HG03469 (cell line): ENCODE results near the gene TRIO.
"Not testable (repeated sequence)": the region's sequence is repeated elsewhere in the genome, so short reads cannot be mapped to it uniquely, and the experiment has no call there.

Experiments
- ATAC-seq: cut with Tn5 transposase; IDR thresholded peaks from one replicate; pipeline ENCODE4 v1.9.1; 2021; ENCODE audit warnings: mild to moderate bottlenecking, moderate library complexity, moderate number of reproducible peaks; ENCODE audit not compliant: unreplicated experiment

The TRIO gene

DNA sequence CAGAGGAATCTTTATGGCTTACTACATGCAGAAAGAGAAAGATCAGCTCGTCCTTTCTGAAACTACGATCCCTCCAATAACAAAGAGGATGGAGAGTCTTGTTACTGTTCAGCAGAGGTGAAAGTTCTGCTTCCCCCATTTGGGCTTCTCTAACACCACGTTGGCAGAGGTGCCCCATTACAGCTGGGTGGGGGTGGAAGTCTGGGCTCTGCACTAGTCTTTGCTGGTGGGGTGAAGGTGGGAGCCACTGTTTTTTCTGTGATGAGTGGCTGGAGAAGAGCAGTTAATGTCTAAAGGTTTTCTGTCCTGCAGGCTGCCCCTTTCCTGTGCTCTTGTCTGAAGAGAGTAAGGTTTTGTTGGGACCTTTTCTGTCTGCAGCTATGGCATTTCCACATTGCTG, 373.8 kb downstream of the TRIO start:
- no peak for ATAC-seq

DNA sequence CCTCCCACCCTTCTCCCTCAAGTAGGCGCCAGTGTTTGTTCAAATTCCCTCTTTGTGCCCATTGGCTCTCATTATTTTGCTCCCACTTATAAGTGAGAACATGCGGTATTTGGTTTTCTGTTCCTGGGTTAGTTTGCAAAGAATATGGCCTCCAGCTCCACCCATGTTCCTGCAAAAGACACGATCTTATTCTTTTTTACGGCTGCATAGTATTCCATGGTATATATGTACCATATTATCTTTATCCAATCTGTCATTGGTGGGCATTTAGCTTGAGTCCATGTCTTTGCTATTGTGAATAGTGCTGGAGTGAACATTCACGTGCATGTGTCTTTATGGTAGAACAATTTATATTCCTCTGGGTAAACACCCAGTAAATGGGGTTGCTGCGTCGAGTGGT, 375.5 kb downstream of the TRIO start:
- no peak for ATAC-seq

DNA sequence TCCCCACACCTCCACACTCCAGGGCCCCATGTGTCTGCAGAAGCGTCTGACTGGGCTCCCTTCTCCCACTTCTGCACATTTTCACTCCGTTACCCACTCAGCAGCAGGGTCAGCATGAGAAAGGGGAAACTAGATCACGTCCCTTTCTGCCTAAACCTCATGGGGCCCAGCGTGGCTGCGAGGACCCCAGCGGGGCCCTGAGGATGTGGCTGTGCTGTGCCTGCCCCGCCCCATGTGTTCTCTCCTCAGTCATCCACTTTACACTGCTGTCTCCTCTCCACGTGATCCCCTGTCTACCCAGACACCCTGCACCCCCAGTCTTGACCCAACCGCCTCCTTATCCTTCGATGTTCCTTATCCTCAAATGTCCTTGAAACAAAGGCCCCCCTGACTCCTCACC, 378.6 kb downstream of the TRIO start:
- ATAC-seq, result no peak

DNA sequence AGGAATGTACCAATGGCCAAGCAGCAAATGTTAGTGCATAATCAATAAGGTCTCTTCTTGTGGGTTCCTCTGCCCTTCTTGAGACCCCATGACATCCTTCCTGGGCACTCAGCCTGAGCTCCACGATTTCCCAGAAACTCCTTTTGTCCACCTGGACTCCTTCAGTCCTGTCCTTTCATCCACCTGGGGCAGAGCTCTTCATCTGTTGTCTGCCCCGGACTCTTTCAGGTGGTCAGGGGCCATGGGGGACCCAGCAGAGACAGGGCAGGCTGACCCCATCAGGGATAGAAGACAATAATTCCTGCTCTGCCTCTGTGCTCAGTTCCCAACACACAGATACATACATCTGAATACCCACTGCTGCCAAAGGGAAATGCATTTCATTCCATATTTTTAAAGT, 379.6 kb downstream of the TRIO start:
- ATAC-seq, result no peak

DNA sequence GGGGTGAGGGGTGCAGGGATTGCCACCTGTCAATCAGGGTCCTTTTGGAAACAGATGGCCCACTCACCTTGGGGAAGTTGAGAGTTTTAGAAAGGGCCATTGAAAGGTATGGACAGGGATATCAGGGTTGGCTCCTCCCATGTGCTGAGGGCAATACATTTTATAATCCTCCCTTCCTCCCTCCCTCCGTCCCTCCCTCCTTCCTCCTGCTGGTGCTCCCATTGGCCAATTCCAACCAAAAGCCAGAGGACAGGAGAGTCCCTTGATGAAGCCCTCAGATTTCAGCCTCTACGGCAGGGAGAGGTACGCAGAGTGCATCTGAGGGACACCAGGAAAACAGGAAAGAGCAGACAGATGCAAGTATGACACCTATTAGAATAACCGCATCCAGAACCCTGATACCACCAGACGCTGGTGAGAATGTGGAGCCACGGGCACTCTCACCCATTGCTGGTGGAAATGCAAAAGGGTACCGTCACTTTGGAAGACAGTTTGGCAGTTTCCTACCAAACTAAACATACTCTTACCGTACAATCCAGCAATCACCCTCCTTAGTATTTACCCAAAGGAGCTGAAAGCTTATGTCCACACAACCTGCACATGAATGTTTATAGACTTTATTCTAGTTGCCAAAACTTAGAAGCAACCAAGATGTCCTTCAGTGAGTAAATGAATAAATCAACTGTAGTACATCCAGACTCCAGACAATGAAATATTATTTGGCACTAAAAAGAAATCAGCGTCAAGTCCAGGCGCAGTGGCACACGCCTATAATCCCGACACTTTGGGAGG, 380.3 kb downstream of the TRIO start:
- no peak for ATAC-seq

DNA sequence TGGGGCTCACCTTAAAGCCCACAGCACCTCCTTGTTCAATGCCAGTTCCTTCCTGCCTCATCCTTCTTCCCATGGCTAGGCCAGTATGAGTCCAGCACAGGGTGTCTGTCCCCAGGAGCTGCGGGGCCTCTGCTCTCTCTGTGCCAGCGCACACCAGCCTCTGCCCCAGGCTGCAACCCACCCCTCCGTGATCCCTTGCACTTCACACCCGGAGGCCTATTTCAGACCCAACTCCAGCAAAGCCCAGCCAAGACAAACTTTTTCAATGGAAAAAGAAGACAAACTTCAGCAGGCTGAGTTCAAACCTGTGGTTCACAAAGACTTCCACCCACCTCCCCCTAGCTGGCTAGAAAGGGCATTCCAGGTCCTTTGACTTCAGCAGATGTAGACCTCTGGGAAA, 382.3 kb downstream of the TRIO start:
- ATAC-seq, result no peak

DNA sequence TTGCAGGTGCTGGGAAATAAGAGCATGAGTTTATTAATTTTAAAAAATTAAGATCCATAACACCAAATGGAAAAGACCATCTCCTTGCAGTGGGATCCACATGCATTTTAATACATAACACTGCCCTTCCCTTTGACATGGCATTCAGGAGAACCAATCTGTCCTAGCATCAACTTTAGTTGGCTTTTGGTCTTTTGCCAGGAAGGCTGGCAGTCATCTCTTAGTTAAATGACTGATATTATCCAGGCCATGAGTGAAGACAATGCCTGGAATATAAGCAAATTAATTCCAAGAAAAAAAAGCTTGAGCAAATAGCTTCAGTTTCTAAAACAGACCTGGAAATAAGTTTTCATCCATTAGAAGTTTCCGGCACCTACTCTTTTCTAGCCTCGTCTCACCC, 383.4 kb downstream of the TRIO start:
- ATAC-seq, result no peak

DNA sequence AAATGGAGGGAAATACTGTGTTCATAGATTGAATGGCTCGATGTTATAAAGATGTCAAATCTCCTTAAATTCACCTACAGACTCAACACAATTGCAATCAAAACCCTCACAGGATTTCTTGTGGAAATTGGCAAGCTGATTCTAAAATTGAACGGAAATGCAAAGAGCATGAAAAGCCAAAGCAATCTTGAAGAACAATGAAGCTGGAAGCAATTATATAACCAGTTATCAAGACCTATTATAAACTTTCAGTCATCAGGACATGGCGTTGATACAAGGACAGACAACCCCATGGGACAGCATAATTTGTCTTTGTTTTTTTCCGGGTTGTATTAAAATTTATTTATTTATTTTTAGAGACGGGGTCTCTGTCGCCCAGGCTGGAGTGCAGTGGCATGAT, 385.0 kb downstream of the TRIO start:
- no peak for ATAC-seq

DNA sequence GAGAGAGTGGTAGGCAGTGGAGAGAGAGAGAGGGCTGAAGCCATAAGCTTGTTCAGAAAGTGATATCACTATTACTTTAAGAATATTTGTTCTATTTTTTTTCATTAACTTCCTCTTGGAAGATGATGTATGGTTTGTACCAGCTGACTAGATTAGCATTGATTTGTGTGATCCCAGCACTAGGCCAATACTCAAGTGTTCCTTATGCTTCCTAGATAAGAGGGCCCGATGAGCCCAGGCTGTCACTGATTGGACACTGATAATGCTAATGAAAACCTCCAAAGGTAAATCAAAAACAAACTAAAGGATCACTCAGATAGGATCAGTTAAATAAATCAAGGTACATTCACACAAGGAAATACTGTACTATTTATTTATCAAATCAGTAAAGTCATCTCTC, 385.8 kb downstream of the TRIO start:
- ATAC-seq, result no peak

DNA sequence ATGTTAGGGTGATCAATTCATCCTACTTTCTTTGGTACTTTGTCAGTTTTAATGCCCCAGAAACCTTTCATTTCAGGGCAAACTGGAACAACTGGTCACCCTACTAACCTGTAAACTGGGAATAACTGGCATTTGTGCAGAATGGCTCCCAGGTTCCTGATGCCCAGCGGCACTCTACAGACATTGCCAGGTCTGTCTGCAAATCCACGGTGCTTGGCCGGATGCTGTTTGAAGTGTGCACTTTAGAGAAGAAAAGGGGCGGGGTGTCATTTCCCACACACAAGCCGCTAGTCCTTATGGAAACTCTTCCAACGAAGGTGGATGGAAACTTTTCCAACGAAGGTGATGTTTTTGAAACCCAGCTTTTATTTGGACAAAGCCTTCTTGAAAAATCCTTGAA, 388.5 kb downstream of the TRIO start:
- ATAC-seq, result no peak

DNA sequence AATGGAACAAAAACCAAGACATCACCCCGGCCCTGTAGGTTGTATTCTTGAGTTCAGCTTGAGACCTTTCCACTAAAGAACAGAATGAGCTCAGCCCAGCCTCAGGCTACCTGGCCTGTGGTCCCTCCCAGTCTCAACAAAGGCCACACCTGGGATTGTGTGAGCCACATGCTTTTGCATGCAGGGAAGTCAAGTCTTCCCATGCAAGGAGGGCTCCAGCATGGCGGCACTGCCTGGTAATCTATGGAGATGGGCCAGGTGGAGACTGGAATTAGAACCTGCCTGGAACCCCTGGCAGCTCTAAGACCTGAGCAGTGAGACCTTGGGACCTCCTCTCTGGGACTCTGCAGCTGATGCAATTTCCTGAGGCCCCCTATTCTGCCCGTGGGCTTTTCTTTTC, 389.0 kb downstream of the TRIO start:
- no peak for ATAC-seq

DNA sequence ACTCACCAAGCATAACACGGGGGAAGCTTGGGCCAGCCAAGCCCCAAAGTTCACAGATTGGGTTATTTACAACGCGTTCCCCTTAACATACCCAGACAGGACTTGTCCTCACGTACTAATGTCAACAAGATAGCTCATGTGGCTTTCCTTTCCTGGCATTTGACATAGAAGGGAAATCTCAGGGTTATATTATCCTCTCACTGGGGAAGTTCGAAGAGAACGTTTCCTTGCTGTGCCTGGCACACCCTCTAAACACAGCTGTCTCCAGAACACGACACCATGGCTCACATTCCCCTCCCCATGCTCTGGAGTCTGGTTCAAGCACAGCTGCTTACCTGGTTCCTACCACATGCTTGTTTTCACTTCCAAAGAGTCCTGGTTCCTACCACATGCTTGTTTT, 391.6 kb downstream of the TRIO start:
- no peak for ATAC-seq

DNA sequence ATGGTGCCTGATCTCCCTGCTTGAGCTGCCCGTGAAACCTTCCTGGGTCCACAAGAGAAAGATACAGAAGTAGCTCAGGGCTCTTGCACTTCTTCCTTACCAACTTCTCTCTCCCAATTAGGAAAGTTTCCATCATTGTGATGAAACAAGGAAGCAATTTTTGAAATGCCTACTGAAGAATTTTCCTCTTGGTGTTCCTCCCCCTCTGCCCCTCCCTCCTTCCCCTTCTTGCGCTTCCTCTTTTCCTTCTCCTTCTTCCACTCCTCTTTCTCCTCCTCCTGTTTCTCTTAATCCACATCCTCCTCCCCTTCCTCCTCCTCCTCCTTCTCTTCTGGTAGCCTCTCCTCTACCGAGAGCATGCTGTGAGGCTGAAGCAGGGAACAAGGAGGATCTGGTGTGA, 402.2 kb downstream of the TRIO start:
- no peak for ATAC-seq

DNA sequence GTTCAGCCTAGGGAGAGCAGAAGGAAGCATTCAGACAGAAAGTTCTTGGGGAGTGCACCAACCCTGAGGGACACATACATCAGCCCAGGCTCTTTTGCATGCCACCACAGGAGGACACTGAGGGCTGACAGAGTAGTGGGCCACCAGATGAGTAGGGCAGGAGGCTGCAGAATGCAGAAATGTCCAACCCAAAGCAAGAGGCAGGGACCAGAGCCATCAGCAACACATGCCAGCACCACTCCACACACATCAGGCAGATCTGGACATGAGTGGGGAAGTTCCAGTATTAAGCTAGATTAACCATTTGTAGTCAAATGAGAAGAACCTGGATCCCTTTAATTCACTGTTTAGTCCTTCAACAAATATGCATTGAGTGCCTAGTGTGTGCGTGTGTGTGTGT, 402.7 kb downstream of the TRIO start:
- ATAC-seq, result no peak

DNA sequence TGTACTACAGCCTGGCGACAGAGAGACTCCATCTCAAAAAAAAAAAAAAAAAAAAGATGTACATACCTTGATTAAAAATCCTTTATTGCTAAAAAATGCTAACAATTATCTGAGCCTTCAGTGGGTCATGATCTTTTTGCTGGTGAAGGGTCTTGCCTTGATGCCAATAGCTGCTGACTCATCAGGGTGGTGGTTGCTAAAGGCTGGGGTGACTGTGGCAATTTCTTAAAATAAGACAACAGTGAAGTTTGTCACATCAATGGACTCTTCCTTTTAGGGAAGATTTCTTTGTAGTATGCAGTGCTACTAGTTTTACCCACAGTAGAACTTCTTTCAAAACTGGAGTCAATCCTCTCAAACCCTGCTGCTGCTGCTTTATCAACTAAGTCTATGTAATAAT, 404.5 kb downstream of the TRIO start:
- no peak for ATAC-seq

DNA sequence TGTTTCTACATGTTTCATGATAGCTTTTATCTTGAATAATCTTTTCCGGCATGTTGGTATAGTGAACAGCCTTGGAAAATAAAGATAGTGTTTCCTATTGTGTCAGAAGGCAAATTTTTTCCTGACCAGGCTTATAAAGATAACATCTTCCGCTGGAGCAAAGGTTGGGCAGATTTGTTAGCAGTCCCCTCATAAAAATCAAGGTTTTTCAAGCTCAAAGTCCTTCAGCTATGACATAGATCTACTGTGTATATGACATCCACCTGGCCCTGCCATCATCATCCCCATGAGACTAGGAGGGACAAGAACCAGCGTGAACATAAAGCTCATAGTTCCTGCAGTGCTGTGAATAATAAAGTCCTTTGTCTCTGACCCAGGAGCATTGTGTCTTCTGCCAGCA, 408.1 kb downstream of the TRIO start:
- no peak for ATAC-seq

DNA sequence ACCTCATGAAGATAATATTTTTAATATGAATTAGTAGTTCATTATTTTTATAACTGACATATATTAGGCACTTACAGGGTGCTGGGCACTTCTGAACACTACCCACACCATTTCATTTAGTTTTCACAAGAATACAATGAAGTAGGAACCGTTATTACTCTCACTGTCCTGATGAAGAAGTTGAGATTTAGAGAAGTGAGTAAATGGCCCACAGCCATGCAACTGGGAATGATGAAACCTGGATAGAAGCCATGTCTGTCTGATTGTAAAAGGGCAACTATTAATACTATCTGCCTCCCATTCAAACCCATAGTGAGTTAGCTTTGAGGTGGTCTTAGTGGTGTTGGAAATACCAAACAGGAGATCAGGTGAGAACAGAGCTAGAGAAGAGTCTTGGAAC, 408.9 kb downstream of the TRIO start:
- ATAC-seq, result no peak

DNA sequence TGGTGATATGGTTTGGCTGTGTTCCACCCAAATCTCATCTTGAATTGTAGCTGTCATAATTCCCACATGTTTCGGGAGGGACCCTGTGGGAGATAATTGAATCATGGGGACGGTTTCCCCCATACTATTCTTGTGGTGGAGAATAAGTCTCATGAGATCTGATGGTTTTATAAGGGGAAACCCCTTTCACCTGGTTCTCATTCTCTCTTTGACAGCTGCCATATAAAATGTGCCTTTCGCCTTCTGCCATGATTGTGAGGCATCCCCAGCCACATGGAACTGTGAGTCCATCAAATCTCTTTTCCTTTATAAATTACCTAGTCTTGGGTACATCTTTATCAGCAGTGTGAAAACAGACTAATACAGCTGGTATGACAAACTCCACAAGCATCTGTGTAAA, 411.1 kb downstream of the TRIO start:
- ATAC-seq, result not testable (repeated sequence)

DNA sequence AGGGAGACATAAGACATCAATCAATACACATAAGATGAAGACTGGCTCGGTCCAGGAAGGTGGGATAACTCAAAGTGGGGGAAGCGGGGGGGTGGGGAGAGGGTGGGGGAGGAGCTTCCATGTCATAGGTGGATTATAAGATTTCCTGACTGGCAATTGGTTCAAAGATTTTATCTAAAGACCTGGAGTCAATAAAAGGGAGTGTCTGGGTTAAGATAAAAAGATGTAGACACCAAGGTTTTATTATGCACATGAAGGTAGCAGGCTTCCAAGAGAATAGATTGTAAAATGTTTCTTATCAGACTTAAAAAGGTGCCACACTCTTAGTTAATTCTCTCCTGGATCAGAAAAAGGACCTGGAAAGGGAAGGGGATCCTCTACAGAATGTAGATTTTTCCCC, 412.9 kb downstream of the TRIO start:
- no peak for ATAC-seq

DNA sequence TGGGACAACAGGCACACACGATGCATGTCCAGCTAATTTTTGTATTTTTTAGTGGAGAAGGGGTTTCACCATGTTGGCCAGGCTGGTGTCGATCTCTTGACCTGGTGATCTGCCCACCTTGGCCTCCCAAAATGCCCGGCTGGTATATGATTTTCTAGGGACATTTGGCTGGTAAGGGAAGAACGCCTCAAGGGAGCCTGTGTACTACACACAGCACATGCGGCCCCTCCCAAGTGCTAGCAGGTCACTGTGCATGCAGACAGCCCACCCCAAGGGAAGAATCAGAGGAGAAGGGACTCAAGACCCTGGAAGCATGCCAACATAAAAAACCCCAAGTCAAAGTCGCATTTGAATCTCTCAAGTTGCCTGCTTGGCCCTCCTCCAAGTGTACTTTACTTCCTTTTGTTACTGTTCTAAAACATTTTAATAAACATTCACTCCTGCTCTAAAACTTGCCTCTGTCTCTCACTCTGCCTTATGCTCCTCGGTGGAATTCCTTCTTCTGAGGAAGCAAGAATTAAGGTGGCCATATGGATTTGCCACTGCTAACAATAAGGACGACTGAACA, 414.1 kb downstream of the TRIO start:
- ATAC-seq, result no peak

DNA sequence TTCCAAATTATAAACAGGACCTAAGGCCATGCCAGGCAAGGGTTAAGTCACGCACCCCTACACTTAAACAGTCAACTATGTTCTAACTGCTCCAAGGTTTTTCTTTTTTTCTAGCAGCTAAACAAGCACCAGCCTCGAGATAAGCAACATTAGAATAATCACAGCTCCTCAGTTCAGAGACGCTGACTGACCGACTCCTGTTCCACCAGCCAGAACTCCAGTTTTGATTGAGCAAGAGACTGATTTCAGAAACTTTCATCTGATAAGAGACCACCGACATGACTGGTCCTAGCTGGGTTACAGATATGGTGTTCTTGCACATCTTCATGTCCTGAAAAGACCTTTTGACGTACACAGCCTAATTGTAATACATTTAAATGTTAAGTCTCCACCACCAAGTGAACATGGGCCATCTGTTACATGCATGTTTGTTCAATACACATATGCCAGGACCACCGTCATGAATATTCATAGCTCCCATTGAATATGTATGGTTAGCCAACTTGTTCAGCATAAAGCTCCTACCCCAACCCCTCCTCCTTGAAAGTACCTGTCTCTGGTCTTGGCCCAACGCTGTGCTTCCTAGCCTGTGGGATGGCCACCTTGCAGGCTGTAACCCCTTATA, 414.8 kb downstream of the TRIO start:
- ATAC-seq, result no peak
